DOHH2 (cell line): Measurements from ENCODE around the gene TERB1.

Experiments
- EZH2phosphoT487 ChIP-seq: fragments of 200-600 bp; sonication (generic); IDR thresholded peaks from 2 replicates; pipeline ENCODE4 v1.6.1; 2017; ENCODE audit warnings: borderline replicate concordance, mild to moderate bottlenecking, antibody characterized with exemption, low read length, moderate library complexity, mixed read lengths
- TF ChIP-seq, protein P1 (sequence below): fragments of 200-600 bp; sonication (generic); IDR thresholded peaks from one replicate; pipeline ENCODE4 v1.5.1; 2014; ENCODE audit warnings: antibody characterized with exemption, mild to moderate bottlenecking, low read depth, low read length; ENCODE audit not compliant: poor library complexity, severe bottlenecking

DNA sequence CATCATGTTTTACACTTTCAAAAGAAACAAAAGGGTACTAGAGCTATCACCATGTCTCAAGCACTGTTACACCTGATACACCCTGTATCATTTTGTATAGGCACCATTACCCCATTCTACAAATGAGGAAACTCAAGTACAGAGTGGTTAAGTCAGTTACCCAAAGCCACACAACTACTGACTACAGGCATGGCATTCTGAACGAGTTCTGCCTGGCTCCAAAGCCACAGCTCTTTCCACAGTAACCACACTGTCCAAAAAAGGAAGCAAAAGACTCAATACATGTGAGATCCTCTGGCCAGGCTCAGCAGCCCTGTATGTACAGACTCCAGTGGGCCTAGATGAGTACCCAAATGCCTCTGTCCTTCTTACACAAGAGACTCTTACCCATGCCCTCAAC is 54.7 kb downstream of the TERB1 start:
- TF ChIP-seq, protein P1, sequence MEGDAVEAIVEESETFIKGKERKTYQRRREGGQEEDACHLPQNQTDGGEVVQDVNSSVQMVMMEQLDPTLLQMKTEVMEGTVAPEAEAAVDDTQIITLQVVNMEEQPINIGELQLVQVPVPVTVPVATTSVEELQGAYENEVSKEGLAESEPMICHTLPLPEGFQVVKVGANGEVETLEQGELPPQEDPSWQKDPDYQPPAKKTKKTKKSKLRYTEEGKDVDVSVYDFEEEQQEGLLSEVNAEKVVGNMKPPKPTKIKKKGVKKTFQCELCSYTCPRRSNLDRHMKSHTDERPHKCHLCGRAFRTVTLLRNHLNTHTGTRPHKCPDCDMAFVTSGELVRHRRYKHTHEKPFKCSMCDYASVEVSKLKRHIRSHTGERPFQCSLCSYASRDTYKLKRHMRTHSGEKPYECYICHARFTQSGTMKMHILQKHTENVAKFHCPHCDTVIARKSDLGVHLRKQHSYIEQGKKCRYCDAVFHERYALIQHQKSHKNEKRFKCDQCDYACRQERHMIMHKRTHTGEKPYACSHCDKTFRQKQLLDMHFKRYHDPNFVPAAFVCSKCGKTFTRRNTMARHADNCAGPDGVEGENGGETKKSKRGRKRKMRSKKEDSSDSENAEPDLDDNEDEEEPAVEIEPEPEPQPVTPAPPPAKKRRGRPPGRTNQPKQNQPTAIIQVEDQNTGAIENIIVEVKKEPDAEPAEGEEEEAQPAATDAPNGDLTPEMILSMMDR = no peak
- no peak for TF ChIP-seq EZH2phosphoT487
